C4-2B (cell line): Measurements from ENCODE around the gene SLCO3A1.

Experiments
- CTCF ChIP-seq: fragments of 450-650 bp; conservative IDR thresholded peaks from 2 replicates; pipeline ENCODE4 v1.5.1; 2017; ENCODE audit warnings: mild to moderate bottlenecking
- ZFX ChIP-seq: fragments of 450-650 bp; IDR thresholded peaks from 2 replicates; pipeline ENCODE4 v1.6.1; 2017

GRCh38 chr15:92149029-92149428 lies 295.5 kb downstream of the SLCO3A1 start:
- TF ChIP-seq CTCF (no peak), ZFX (no peak)
